ENCODE measurements around the gene ZNF277. TPM values are rescaled to one million over a fixed set of nuclear protein-coding genes. Genes with fewer than 3 reads are reported as not detected.

The ZNF277 gene
- total RNA-seq, 4 donors from 2014 or later = 18.3 to 25.6 (median 19.5) TPM

GRCh38 chr7:112185005-112185834 lies 21.3 kb upstream of the ZNF277 start:
- H3K27ac ChIP-seq = no peak overlapping the region
- H3K4me3 ChIP-seq = no peak overlapping the region
- TF ChIP-seq POLR2A (IDR thresholded peaks at IDR 0.05) (no peak), CTCF (IDR thresholded peaks at IDR 0.05) (no peak)
- DNase-seq = no peak
- H3K4me1 ChIP-seq = no peaks in the 10 kb centered on the region
- H3K27me3 ChIP-seq = no peaks in the 10 kb centered on the region
- no peaks in the 10 kb centered on the region for H3K36me3 ChIP-seq
- H3K9me3 ChIP-seq = no peaks in the 10 kb centered on the region

DNA sequence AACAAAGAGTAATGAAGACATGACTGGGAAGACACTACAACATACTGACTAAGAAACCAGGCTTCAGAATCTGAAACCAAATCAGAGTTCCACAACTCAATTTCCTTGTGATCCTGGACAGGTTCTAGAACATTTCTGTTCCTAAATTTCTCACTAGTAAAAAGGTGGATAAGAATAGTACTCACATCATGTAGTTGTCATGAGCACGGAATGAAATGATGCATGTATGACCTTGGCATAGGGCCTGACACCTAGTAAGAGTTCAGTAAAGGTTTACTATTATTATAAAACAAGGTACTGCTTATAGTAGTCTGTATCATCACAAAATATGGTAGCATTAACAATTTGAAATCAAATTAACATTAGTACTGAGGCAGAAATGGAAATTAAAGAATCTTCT lies 20.2 kb upstream of the ZNF277 start:
- H3K4me1 ChIP-seq = no peaks in the 10 kb centered on the region
- no peak overlapping the region for H3K27ac ChIP-seq
- no peaks in the 10 kb centered on the region for H3K27me3 ChIP-seq
- no peak for DNase-seq
- H3K36me3 ChIP-seq = no peaks in the 10 kb centered on the region
- TF ChIP-seq CTCF (IDR thresholded peaks at IDR 0.05) = no peak
- no peak for TF ChIP-seq POLR2A (IDR thresholded peaks at IDR 0.05)
- no peak overlapping the region for H3K4me3 ChIP-seq
- H3K9me3 ChIP-seq = no peaks in the 10 kb centered on the region

- no peak overlapping the region for H3K27ac ChIP-seq
- no peak for DNase-seq
- TF ChIP-seq CTCF (IDR thresholded peaks at IDR 0.05) (no peak), POLR2A (IDR thresholded peaks at IDR 0.05) (no peak)
- no peaks in the 10 kb centered on the region for H3K27me3 ChIP-seq
- no peak overlapping the region for H3K4me3 ChIP-seq
- H3K36me3 ChIP-seq = no peaks in the 10 kb centered on the region
- no peaks in the 10 kb centered on the region for H3K4me1 ChIP-seq
- no peaks in the 10 kb centered on the region for H3K9me3 ChIP-seq
Observed at GRCh38 chr7:112188257-112188656, 18.2 kb upstream of the ZNF277 start.

- no peaks in the 10 kb centered on the region for H3K4me1 ChIP-seq
- H3K9me3 ChIP-seq = no peaks in the 10 kb centered on the region
- no peaks in the 10 kb centered on the region for H3K36me3 ChIP-seq
- H3K27me3 ChIP-seq = no peaks in the 10 kb centered on the region
- no peak for DNase-seq
- no peak overlapping the region for H3K27ac ChIP-seq
- H3K4me3 ChIP-seq = no peak overlapping the region
- no peak for TF ChIP-seq CTCF (IDR thresholded peaks at IDR 0.05)
- no peak for TF ChIP-seq POLR2A (IDR thresholded peaks at IDR 0.05)
Observed at GRCh38 chr7:112189691-112190090, 16.8 kb upstream of the ZNF277 start.

DNA sequence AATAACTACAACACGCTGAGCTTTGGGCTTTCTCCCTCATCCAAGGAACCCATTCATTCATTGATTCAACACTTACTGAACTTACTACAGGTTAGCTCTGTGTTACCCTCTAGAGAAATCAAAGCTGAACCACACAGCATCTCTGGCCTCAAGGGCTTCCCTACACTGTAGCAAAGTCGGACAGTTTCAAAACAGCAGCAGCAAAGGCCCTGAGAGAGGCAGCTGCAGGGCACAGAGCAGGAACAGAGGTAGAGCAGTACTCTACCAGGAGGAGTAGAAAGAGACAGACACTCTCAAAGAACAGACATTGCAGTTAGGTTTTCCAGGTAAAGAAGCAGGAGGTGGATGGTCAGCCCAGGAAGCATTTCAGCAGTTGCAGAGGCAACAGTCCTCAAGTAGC lies 16.4 kb upstream of the ZNF277 start:
- Histone ChIP-seq H3K27me3 (no peaks in the 10 kb centered on the region), H3K27ac (no peak overlapping the region), H3K36me3 (no peaks in the 10 kb centered on the region), H3K4me1 (no peaks in the 10 kb centered on the region), H3K4me3 (no peak overlapping the region), H3K9me3 (no peaks in the 10 kb centered on the region)
- TF ChIP-seq CTCF (IDR thresholded peaks at IDR 0.05) (no peak), POLR2A (IDR thresholded peaks at IDR 0.05) (no peak)
- no peak for DNase-seq
